HG03432 (cell line): Measurements from ENCODE around the gene SNRNP27.

Experiments
- ATAC-seq: cut with Tn5 transposase; IDR thresholded peaks from one replicate; pipeline ENCODE4 v1.9.1; 2021; ENCODE audit warnings: mild to moderate bottlenecking, moderate library complexity; ENCODE audit not compliant: unreplicated experiment

SNRNP27 gene

GRCh38 chr2:69914950-69915945, 21.5 kb downstream of the SNRNP27 start, which contains the start of gene MXD1:
Gene MXD1 (plus strand): TSS chr2:69915109. CDS start chr2:69915331, 222 bp downstream.
- no peak for ATAC-seq

- ATAC-seq = no peak
Observed at GRCh38 chr2:69916106-69916505, 22.4 kb downstream of the SNRNP27 start.

- no peak for ATAC-seq
Observed at GRCh38 chr2:69917852-69918251, 24.1 kb downstream of the SNRNP27 start.

- no peak for ATAC-seq
Observed at GRCh38 chr2:69918401-69918800, 24.6 kb downstream of the SNRNP27 start.

GRCh38 chr2:69923116-69923515, 29.4 kb downstream of the SNRNP27 start:
- no peak for ATAC-seq

GRCh38 chr2:69926849-69927515, 33.2 kb downstream of the SNRNP27 start:
- ATAC-seq = no peak

- ATAC-seq = no peak
Observed at GRCh38 chr2:69931832-69932595, 38.3 kb downstream of the SNRNP27 start.

- no peak for ATAC-seq
Observed at GRCh38 chr2:69932596-69932922, 38.8 kb downstream of the SNRNP27 start.

GRCh38 chr2:69933254-69933828, 39.6 kb downstream of the SNRNP27 start:
- no peak for ATAC-seq

GRCh38 chr2:69933839-69934613, 40.3 kb downstream of the SNRNP27 start:
- no peak for ATAC-seq

GRCh38 chr2:69934614-69934908, 40.8 kb downstream of the SNRNP27 start:
- ATAC-seq = no peak

GRCh38 chr2:69935011-69935410, 41.3 kb downstream of the SNRNP27 start:
- ATAC-seq = no peak

GRCh38 chr2:69936906-69937305, 43.1 kb downstream of the SNRNP27 start:
- ATAC-seq = no peak

GRCh38 chr2:69937968-69938367, 44.2 kb downstream of the SNRNP27 start:
- no peak for ATAC-seq

- no peak for ATAC-seq
Observed at GRCh38 chr2:69939722-69940121, 46.0 kb downstream of the SNRNP27 start.

GRCh38 chr2:69940691-69941090, 46.9 kb downstream of the SNRNP27 start:
- ATAC-seq = no peak

GRCh38 chr2:69943000-69943842, 49.5 kb downstream of the SNRNP27 start:
- ATAC-seq = no peak

GRCh38 chr2:69943843-69944525, 50.2 kb downstream of the SNRNP27 start:
- ATAC-seq = no peak

- ATAC-seq = no peak
Observed at GRCh38 chr2:69944756-69945155, 51.0 kb downstream of the SNRNP27 start.
